Peyer's patch (tissue), 4 donors: ENCODE measurements around the gene ACVR1C. TPM values are rescaled to one million over a fixed set of nuclear protein-coding genes. Genes with fewer than 3 reads are reported as not detected.

ENCODE experiments used
- DNase-seq, 3 donors: peaks; one replicate each; pipeline ENCODE4 v3.0.0-alpha.2; 2017 to 2019
- H3K27ac ChIP-seq, 4 donors: fragments of 200-600 bp; sonication (generic); one replicate each; pipeline ENCODE4 v1.5.1; 2016 to 2019
- H3K27me3 ChIP-seq, 2 donors: fragments of 200-600 bp; sonication (generic); one replicate each; pipeline ENCODE4 v1.5.1; 2019
- H3K36me3 ChIP-seq, 3 donors: fragments of 200-600 bp; sonication (generic); one replicate each; pipeline ENCODE4 v1.5.1; 2016 to 2019
- H3K4me1 ChIP-seq, 4 donors: fragments of 200-600 bp; sonication (generic); one replicate each; pipeline ENCODE4 v1.5.1; 2016 to 2019
- H3K4me3 ChIP-seq, 4 donors: fragments of 200-600 bp; sonication (generic); 1 replicate in 3 of 4; 2 replicates in 1 of 4; pipeline ENCODE4 v1.5.1; 2016 to 2019; ENCODE audit warnings: mild to moderate bottlenecking in 1 of 4
- H3K9me3 ChIP-seq, 4 donors: fragments of 200-600 bp; sonication (generic); one replicate each; pipeline ENCODE4 v1.5.1; 2016 to 2019; ENCODE audit warnings: mild to moderate bottlenecking in 1 of 4
- CTCF ChIP-seq, 6 experiments: fragments of 450-650 bp in 4 of 6; fragments of 200-600 bp in 2 of 6; sonication (generic) in 1 of 6; IDR thresholded peaks; one replicate each; pipeline ENCODE4 v1.5.1; 2017 to 2019; ENCODE audit warnings: antibody characterized with exemption in 6 of 6, mild to moderate bottlenecking in 3 of 6, moderate library complexity in 1 of 6
- POLR2A ChIP-seq, 2 donors: fragments of 450-650 bp; IDR thresholded peaks; one replicate each; pipeline ENCODE4 v1.5.1; 2017; ENCODE audit warnings: antibody characterized with exemption in 2 of 2, mild to moderate bottlenecking in 2 of 2, moderate library complexity in 2 of 2
- total RNA-seq, 4 donors: library from RNA; depleted of rRNA; stranded (reverse); fragments of >200 nt; gene quantifications; one replicate each; pipeline ENCODE4 v1.1.0, GENCODE V29; 2016

The ACVR1C gene
- total RNA-seq, 4 donors from 2014 or later, result 2.3 to 5.0 (median 4.1) TPM

- no peaks in the 10 kb centered on the region for H3K4me1 ChIP-seq
- TF ChIP-seq CTCF (IDR thresholded peaks at IDR 0.05), result no peak
- TF ChIP-seq POLR2A (IDR thresholded peaks at IDR 0.05), result no peak
- H3K27ac ChIP-seq, result no peak overlapping the region
- DNase-seq, result no peak
- H3K4me3 ChIP-seq, result no peak overlapping the region
- H3K27me3 ChIP-seq, result no peaks in the 10 kb centered on the region
- H3K36me3 ChIP-seq, result no peaks in the 10 kb centered on the region
- no peaks in the 10 kb centered on the region for H3K9me3 ChIP-seq
Observed at GRCh38 chr2:157476953-157477709, 151.5 kb downstream of the ACVR1C start.

Other genes with a start within 250 kb of the ACVR1C start
- 100 to 1,000 TPM in 1 of 4 donors, 10 to 100 TPM in 3; 11.8 to 182 (median 21.0) TPM for gene CYTIP, start 184.8 kb downstream of the ACVR1C start, total RNA-seq
- 10 to 100 TPM; 11.8 to 16.5 (median 14.3) TPM for gene ACVR1, start 247.5 kb upstream of the ACVR1C start, total RNA-seq